ENCODE results near the gene TMEM26. TPM values are rescaled to one million over a fixed set of nuclear protein-coding genes. Genes with fewer than 3 reads are reported as not detected.

Gene TMEM26
- total RNA-seq, 1 donor from 2014 or later: not detected

DNA sequence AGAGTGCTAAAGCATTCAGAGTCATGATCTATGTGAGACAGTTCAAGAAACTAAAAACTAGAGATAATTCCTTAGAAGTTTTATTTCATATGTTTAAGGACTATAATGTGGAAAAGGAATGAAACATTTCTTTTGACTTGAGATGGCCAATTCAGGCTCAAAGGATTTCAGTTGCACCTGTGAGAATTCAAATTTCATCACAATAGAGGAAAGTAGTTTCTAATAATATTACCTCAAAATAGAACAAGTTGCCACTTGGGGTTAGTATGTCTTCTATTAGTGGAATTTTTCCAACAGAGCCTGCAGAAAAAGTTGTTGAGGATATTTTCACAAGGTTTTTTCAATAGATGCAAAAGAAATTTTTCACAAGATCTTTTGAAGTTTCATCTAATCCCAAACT is 37.4 kb downstream of the TMEM26 start:
- Histone ChIP-seq H4K20me1 (ENCODE audit: low read depth) (no peaks in the 10 kb centered on the region), H3K9ac (no peak overlapping the region), H2AFZ (replicated peaks) (no peak overlapping the region), H3F3A (ENCODE audit: low read depth) (no peaks in the 10 kb centered on the region), H3K9me3 (ENCODE audit: low read depth) (no peaks in the 10 kb centered on the region), H3K36me3 (no peaks in the 10 kb centered on the region), H3K27me3 (no peaks in the 10 kb centered on the region), H3K27ac (no peak overlapping the region), H3K4me1 (no peaks in the 10 kb centered on the region), H3K79me2 (ENCODE audit: low read depth) (no peaks in the 10 kb centered on the region), H3K4me2 (no peak overlapping the region), H3K4me3 (no peak overlapping the region)
- Mint-ChIP-seq H3K9me3 (peaks cover 3% of the 10 kb centered on the region), H3K27me3 (ENCODE audit: insufficient read depth, low read depth) (no peaks in the 10 kb centered on the region), H3K4me3 (no peak overlapping the region), H3K27ac (no peak overlapping the region), H3K36me3 (no peaks in the 10 kb centered on the region), H3K4me1 (no peaks in the 10 kb centered on the region)
- TF ChIP-seq, protein P1, sequence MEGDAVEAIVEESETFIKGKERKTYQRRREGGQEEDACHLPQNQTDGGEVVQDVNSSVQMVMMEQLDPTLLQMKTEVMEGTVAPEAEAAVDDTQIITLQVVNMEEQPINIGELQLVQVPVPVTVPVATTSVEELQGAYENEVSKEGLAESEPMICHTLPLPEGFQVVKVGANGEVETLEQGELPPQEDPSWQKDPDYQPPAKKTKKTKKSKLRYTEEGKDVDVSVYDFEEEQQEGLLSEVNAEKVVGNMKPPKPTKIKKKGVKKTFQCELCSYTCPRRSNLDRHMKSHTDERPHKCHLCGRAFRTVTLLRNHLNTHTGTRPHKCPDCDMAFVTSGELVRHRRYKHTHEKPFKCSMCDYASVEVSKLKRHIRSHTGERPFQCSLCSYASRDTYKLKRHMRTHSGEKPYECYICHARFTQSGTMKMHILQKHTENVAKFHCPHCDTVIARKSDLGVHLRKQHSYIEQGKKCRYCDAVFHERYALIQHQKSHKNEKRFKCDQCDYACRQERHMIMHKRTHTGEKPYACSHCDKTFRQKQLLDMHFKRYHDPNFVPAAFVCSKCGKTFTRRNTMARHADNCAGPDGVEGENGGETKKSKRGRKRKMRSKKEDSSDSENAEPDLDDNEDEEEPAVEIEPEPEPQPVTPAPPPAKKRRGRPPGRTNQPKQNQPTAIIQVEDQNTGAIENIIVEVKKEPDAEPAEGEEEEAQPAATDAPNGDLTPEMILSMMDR (IDR thresholded peaks at IDR 0.05): no peak
- TF ChIP-seq EZH2phosphoT487 (IDR thresholded peaks at IDR 0.05) (no peak), EZH2 (IDR thresholded peaks at IDR 0.05) (no peak)
- DNase-seq (ENCODE audit: low spot score): no peak

DNA sequence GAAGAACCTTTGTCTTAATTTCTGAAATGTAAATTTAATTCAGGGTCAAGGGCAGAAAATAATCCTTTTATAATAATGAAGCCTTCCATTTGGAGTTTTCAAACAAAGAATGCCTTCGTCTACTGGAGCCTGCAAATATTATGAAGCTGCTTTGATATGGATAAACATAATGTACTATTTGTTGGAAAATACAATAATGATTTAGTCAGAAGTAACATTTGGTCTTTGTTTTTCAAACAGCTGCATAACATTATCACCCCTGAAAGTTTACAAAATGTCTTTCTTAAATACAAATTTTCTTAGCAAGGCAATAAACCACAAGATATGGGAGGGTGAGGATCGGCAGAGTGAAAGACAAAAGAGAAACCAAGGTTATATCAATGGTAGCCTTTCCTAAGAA is 41.5 kb downstream of the TMEM26 start:
- Mint-ChIP-seq H3K9me3 (no peaks in the 10 kb centered on the region), H3K4me1 (peaks cover 3% of the 10 kb centered on the region), H3K27me3 (ENCODE audit: insufficient read depth, low read depth) (no peaks in the 10 kb centered on the region), H3K27ac (no peak overlapping the region), H3K4me3 (no peak overlapping the region), H3K36me3 (no peaks in the 10 kb centered on the region)
- no peaks in the 10 kb centered on the region for H3K36me3 ChIP-seq
- no peak overlapping the region for H2AFZ ChIP-seq (replicated peaks)
- no peaks in the 10 kb centered on the region for H4K20me1 ChIP-seq (ENCODE audit: low read depth)
- H3K79me2 ChIP-seq (ENCODE audit: low read depth): no peaks in the 10 kb centered on the region
- no peaks in the 10 kb centered on the region for H3F3A ChIP-seq (ENCODE audit: low read depth)
- no peaks in the 10 kb centered on the region for H3K27me3 ChIP-seq
- no peaks in the 10 kb centered on the region for H3K9me3 ChIP-seq (ENCODE audit: low read depth)
- no peak overlapping the region for H3K4me3 ChIP-seq
- no peak overlapping the region for H3K4me2 ChIP-seq
- no peak overlapping the region for H3K9ac ChIP-seq
- TF ChIP-seq EZH2 (IDR thresholded peaks at IDR 0.05) (no peak), EZH2phosphoT487 (IDR thresholded peaks at IDR 0.05) (no peak)
- TF ChIP-seq, protein P1 (IDR thresholded peaks at IDR 0.05): no peak
- H3K4me1 ChIP-seq: no peaks in the 10 kb centered on the region
- H3K27ac ChIP-seq: no peak overlapping the region
- no peak for DNase-seq (ENCODE audit: low spot score)

DNA sequence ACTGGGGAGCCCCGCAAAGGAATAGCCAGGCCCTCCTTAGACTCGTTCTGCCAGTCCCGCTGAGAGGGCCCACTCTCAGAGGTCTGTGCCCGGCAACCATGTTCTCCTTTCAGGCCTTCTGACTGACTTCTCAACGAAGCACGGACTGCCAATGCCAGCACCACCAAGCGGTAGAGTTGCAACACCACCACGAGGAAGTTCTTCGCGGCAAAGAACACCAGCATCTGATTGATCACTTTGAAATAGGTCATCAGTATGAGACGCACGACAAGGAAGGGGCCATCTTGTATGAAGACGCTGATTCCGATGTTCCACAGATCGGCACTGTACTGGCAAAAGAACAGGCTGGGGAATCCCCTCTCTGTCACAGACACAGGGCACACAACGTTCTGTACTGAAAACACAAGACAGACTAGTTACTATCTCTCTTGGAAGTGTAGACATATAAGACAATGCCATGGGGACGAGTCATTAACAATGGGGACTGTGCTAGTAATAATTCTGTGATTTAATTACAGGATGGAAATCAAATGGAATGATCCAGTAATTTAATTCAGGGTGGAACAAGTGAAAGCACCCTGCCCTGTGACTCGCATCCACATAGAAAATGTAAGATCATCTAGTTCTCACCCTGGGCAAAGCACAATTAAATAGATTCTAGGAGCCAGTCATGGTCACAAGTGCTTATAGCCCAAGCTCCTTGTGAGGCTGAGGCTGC is 42.7 kb downstream of the TMEM26 start:
- Histone ChIP-seq H3K9me3 (ENCODE audit: low read depth) (no peaks in the 10 kb centered on the region), H3K9ac (no peak overlapping the region), H2AFZ (replicated peaks) (no peak overlapping the region), H3K4me2 (no peak overlapping the region), H3K36me3 (no peaks in the 10 kb centered on the region), H3K4me3 (no peak overlapping the region), H3K79me2 (ENCODE audit: low read depth) (no peaks in the 10 kb centered on the region), H4K20me1 (ENCODE audit: low read depth) (no peaks in the 10 kb centered on the region), H3K27ac (no peak overlapping the region), H3K27me3 (no peaks in the 10 kb centered on the region), H3K4me1 (no peaks in the 10 kb centered on the region), H3F3A (ENCODE audit: low read depth) (no peaks in the 10 kb centered on the region)
- Mint-ChIP-seq H3K27ac (no peak overlapping the region), H3K4me3 (no peak overlapping the region), H3K27me3 (ENCODE audit: insufficient read depth, low read depth) (no peaks in the 10 kb centered on the region), H3K9me3 (no peaks in the 10 kb centered on the region), H3K36me3 (no peaks in the 10 kb centered on the region), H3K4me1 (peaks cover 3% of the 10 kb centered on the region)
- TF ChIP-seq EZH2phosphoT487 (IDR thresholded peaks at IDR 0.05) (no peak), EZH2 (IDR thresholded peaks at IDR 0.05) (no peak)
- TF ChIP-seq, protein P1 (IDR thresholded peaks at IDR 0.05): no peak
- DNase-seq (ENCODE audit: low spot score): no peak

All from neural progenitor cell (in vitro differentiated cells).